Astrocyte (in vitro differentiated cells and primary cell): ENCODE measurements around the gene CEP350. TPM values are rescaled to one million over a fixed set of nuclear protein-coding genes. Genes with fewer than 3 reads are reported as not detected.

Experiments
- DNase-seq: peaks from one replicate; pipeline ENCODE4 v3.0.0-alpha.2; 2010; ENCODE audit warnings: low read depth
- FAIRE-seq: peaks from 2 replicates; lab custom pipeline; 2011; peaks lifted over from hg19 to GRCh38; lab: Jason Lieb, UNC
- H2AFZ ChIP-seq: 2 replicates; pipeline ENCODE4 v1.6.0; 2012; ENCODE audit warnings: low read depth, low read length, inconsistent platforms
- H3K27ac ChIP-seq: 2 replicates; pipeline ENCODE4 v1.5.1; 2011; ENCODE audit warnings: low read depth, low read length, inconsistent platforms
- H3K27me3 ChIP-seq: 2 replicates; pipeline ENCODE4 v1.6.0; 2011; ENCODE audit warnings: low read length, inconsistent platforms; ENCODE audit not compliant: insufficient read depth
- H3K36me3 ChIP-seq: 2 replicates; pipeline ENCODE4 v1.5.1; 2011; ENCODE audit warnings: low read length, inconsistent platforms; ENCODE audit not compliant: insufficient read depth
- H3K4me1 ChIP-seq: 2 replicates; pipeline ENCODE4 v1.5.1; 2011; ENCODE audit warnings: low read length, inconsistent platforms; ENCODE audit not compliant: insufficient read depth
- H3K4me2 ChIP-seq: 2 replicates; pipeline ENCODE4 v1.6.0; 2012; ENCODE audit warnings: low read length, inconsistent platforms
- H3K4me3 ChIP-seq: 2 replicates; pipeline ENCODE4 v1.5.1; 2011; ENCODE audit warnings: low read depth, mild to moderate bottlenecking, low read length, inconsistent platforms; ENCODE audit not compliant: insufficient read depth
- H3K79me2 ChIP-seq: 2 replicates; pipeline ENCODE4 v1.6.0; 2012; ENCODE audit warnings: mild to moderate bottlenecking, low read length, inconsistent platforms; ENCODE audit not compliant: insufficient read depth
- H3K9ac ChIP-seq: 2 replicates; pipeline ENCODE4 v1.6.0; 2012; ENCODE audit warnings: mild to moderate bottlenecking, low read length, inconsistent platforms
- H3K9me3 ChIP-seq: 2 replicates; pipeline ENCODE4 v1.5.1; 2012; ENCODE audit warnings: low read depth, mild to moderate bottlenecking, low read length, inconsistent platforms; ENCODE audit not compliant: insufficient read depth
- H4K20me1 ChIP-seq: 2 replicates; pipeline ENCODE4 v1.6.0; 2012; ENCODE audit warnings: low read length, inconsistent platforms; ENCODE audit not compliant: insufficient read depth
- H3K27ac Mint-ChIP-seq: one replicate; pipeline ENCODE4 v1.8.0; 2021; ENCODE audit warnings: mild to moderate bottlenecking, mixed read lengths; ENCODE audit not compliant: unreplicated experiment
- H3K27me3 Mint-ChIP-seq: one replicate; pipeline ENCODE4 v1.8.0; 2021; ENCODE audit warnings: low read depth, mixed read lengths; ENCODE audit not compliant: unreplicated experiment
- H3K36me3 Mint-ChIP-seq: one replicate; pipeline ENCODE4 v1.8.0; 2021; ENCODE audit warnings: low read depth, mixed read lengths; ENCODE audit not compliant: unreplicated experiment
- H3K4me1 Mint-ChIP-seq: one replicate; pipeline ENCODE4 v1.8.0; 2021; ENCODE audit warnings: low read depth, mixed read lengths; ENCODE audit not compliant: unreplicated experiment
- H3K4me3 Mint-ChIP-seq: one replicate; pipeline ENCODE4 v1.8.0; 2021; ENCODE audit warnings: mild to moderate bottlenecking, moderate library complexity, mixed read lengths; ENCODE audit not compliant: unreplicated experiment
- H3K9me3 Mint-ChIP-seq: one replicate; pipeline ENCODE4 v1.8.0; 2021; ENCODE audit warnings: mild to moderate bottlenecking, mixed read lengths; ENCODE audit not compliant: unreplicated experiment
- CTCF ChIP-seq: IDR thresholded peaks from 2 replicates; pipeline ENCODE4 v1.5.1; 2011; ENCODE audit warnings: low read depth, mild to moderate bottlenecking, inconsistent platforms, low read length, moderate library complexity; ENCODE audit not compliant: insufficient read depth
- EZH2 ChIP-seq: IDR thresholded peaks from 2 replicates; pipeline ENCODE4 v1.6.1; 2012; ENCODE audit warnings: mild to moderate bottlenecking, low read length, inconsistent platforms; ENCODE audit not compliant: insufficient read depth
- total RNA-seq: library from RNA; stranded (reverse); gene quantifications from 2 replicates; pipeline ENCODE4 v1.2.1, GENCODE V29; 2021

CEP350 gene
- total RNA-seq, 1 donor from 2014 or later, result 29.2 TPM

- Histone ChIP-seq H3K27ac (no peak overlapping the region), H3K4me3 (no peak overlapping the region), H3K4me1 (no peaks in the 10 kb centered on the region), H3K4me2 (no peak overlapping the region), H3K9ac (no peak overlapping the region), H2AFZ (no peak overlapping the region), H3K27me3 (no peaks in the 10 kb centered on the region), H3K79me2 (peaks cover 89% of the 10 kb centered on the region), H3K36me3 (no peaks in the 10 kb centered on the region), H4K20me1 (peaks cover 37% of the 10 kb centered on the region), H3K9me3 (no peaks in the 10 kb centered on the region)
- H3K9me3 Mint-ChIP-seq, result no peaks in the 10 kb centered on the region
- H3K27ac Mint-ChIP-seq, result no peak overlapping the region
- peaks cover 3% of the 10 kb centered on the region for H3K36me3 Mint-ChIP-seq
- H3K27me3 Mint-ChIP-seq, result no peaks in the 10 kb centered on the region
- H3K4me3 Mint-ChIP-seq, result no peak overlapping the region
- FAIRE-seq, result no peak
- TF ChIP-seq CTCF (no peak), EZH2 (no peak)
- peaks cover 11% of the 10 kb centered on the region for H3K4me1 Mint-ChIP-seq
- DNase-seq, result no peak
Measured at GRCh38 chr1:179976970-179977651, 22.5 kb downstream of the CEP350 start.

- no peaks in the 10 kb centered on the region for H3K9me3 ChIP-seq
- Mint-ChIP-seq H3K36me3 (peaks cover 3% of the 10 kb centered on the region), H3K9me3 (no peaks in the 10 kb centered on the region), H3K4me3 (no peak overlapping the region), H3K27ac (no peak overlapping the region), H3K27me3 (no peaks in the 10 kb centered on the region), H3K4me1 (peaks cover 9% of the 10 kb centered on the region)
- no peak overlapping the region for H3K4me3 ChIP-seq
- no peak overlapping the region for H3K9ac ChIP-seq
- TF ChIP-seq CTCF (no peak), EZH2 (no peak)
- FAIRE-seq, result no peak
- H3K4me2 ChIP-seq, result no peak overlapping the region
- no peaks in the 10 kb centered on the region for H3K36me3 ChIP-seq
- H3K79me2 ChIP-seq, result peaks cover 91% of the 10 kb centered on the region
- peaks cover 32% of the 10 kb centered on the region for H4K20me1 ChIP-seq
- H3K27ac ChIP-seq, result no peak overlapping the region
- no peaks in the 10 kb centered on the region for H3K4me1 ChIP-seq
- no peak overlapping the region for H2AFZ ChIP-seq
- H3K27me3 ChIP-seq, result no peaks in the 10 kb centered on the region
- DNase-seq, result no peak
Measured at GRCh38 chr1:179978199-179979079, 23.8 kb downstream of the CEP350 start.
